Neural cell (in vitro differentiated cells): ENCODE data around the gene TNRC6C. TPM values are rescaled to one million over a fixed set of nuclear protein-coding genes. Genes with fewer than 3 reads are reported as not detected.

Source experiments
- H2AFZ ChIP-seq: fragments of 200-600, 300-800 bp; sonication (generic), shearing (Covaris generic); 2 replicates; pipeline ENCODE4 v1.6.0; 2014; ENCODE audit warnings: low read depth, mild to moderate bottlenecking, antibody characterized with exemption, low read length, moderate library complexity
- H3F3A ChIP-seq: fragments of 200-600 bp; shearing (Covaris generic); 2 replicates; pipeline ENCODE4 v1.6.1; 2016; ENCODE audit warnings: mild to moderate bottlenecking, moderate library complexity, mixed read lengths, antibody characterized with exemption, low read length; ENCODE audit not compliant: insufficient read depth, poor library complexity, severe bottlenecking
- H3K27ac ChIP-seq: fragments of 200-600, 300-800 bp; sonication (generic), shearing (Covaris generic); 2 replicates; pipeline ENCODE4 v1.5.1; 2014; ENCODE audit warnings: mild to moderate bottlenecking, low read length, moderate library complexity
- H3K27me3 ChIP-seq: fragments of 300-800, 200-600 bp; sonication (generic), shearing (Covaris generic); 2 replicates; pipeline ENCODE4 v1.6.0; 2014; ENCODE audit warnings: mild to moderate bottlenecking, low read depth, low read length, moderate library complexity; ENCODE audit not compliant: insufficient read depth
- H3K36me3 ChIP-seq: fragments of 300-800, 200-600 bp; sonication (generic), shearing (Covaris generic); 2 replicates; pipeline ENCODE4 v1.5.1; 2014; ENCODE audit warnings: mild to moderate bottlenecking, antibody characterized with exemption, low read length, moderate library complexity; ENCODE audit not compliant: insufficient read depth
- H3K4me2 ChIP-seq: fragments of 300-800, 200-600 bp; sonication (generic), shearing (Covaris generic); 2 replicates; pipeline ENCODE4 v1.6.0; 2014; ENCODE audit warnings: mild to moderate bottlenecking, low read length
- H3K4me3 ChIP-seq: fragments of 300-800, 200-600 bp; sonication (generic), shearing (Covaris generic); 2 replicates; pipeline ENCODE4 v1.5.1; 2014; ENCODE audit warnings: mild to moderate bottlenecking, low read length, moderate library complexity
- H3K79me2 ChIP-seq: fragments of 200-600 bp; shearing (Covaris generic); replicated peaks from 2 replicates; pipeline ENCODE4 v1.6.0; 2014; ENCODE audit warnings: mild to moderate bottlenecking, low read length, moderate library complexity; ENCODE audit not compliant: insufficient read depth
- H3K9ac ChIP-seq: fragments of 300-800, 200-600 bp; sonication (generic), shearing (Covaris generic); 2 replicates; pipeline ENCODE4 v1.6.1; 2016; ENCODE audit warnings: mild to moderate bottlenecking, low read length, mixed read lengths
- H3K9me2 ChIP-seq: fragments of 200-600 bp; shearing (Covaris generic); 2 replicates; pipeline ENCODE4 v1.6.1; 2016; ENCODE audit warnings: mild to moderate bottlenecking, low read length, mixed read lengths; ENCODE audit not compliant: insufficient read depth
- H3K9me3 ChIP-seq: fragments of 200-600, 300-800 bp; sonication (generic), shearing (Covaris generic); 2 replicates; pipeline ENCODE4 v1.6.1; 2016; ENCODE audit warnings: mild to moderate bottlenecking, mixed run types, low read length, moderate library complexity, mixed read lengths
- H4K20me1 ChIP-seq: fragments of 200-600 bp; shearing (Covaris generic); 2 replicates; pipeline ENCODE4 v1.6.1; 2016; ENCODE audit warnings: mild to moderate bottlenecking, mixed run types; ENCODE audit not compliant: insufficient read depth
- CTCF ChIP-seq: fragments of 450-650 bp; IDR thresholded peaks from 2 replicates; pipeline ENCODE4 v1.5.1; 2014; ENCODE audit warnings: antibody characterized with exemption, mild to moderate bottlenecking, moderate library complexity; ENCODE audit not compliant: poor library complexity, severe bottlenecking
- EP300 ChIP-seq: fragments of 450-650 bp; conservative IDR thresholded peaks from 2 replicates; pipeline ENCODE4 v1.6.1; 2014; ENCODE audit warnings: antibody characterized with exemption, mild to moderate bottlenecking, moderate library complexity; ENCODE audit not compliant: poor library complexity, severe bottlenecking
- EZH2 ChIP-seq: fragments of 200-600, 300-800 bp; shearing (Covaris generic), sonication (generic); IDR thresholded peaks from 2 replicates; pipeline ENCODE4 v1.6.1; 2014; ENCODE audit warnings: antibody characterized with exemption, low read length, borderline replicate concordance, mild to moderate bottlenecking; ENCODE audit not compliant: insufficient read depth, poor library complexity, severe bottlenecking
- MXI1 ChIP-seq: fragments of 450-650 bp; conservative IDR thresholded peaks from 2 replicates; pipeline ENCODE4 v1.6.1; 2014; ENCODE audit warnings: antibody characterized with exemption, mild to moderate bottlenecking; ENCODE audit not compliant: poor library complexity, severe bottlenecking
- POLR2AphosphoS5 ChIP-seq: IDR thresholded peaks from 2 replicates; pipeline ENCODE4 v1.6.1; 2012
- RAD21 ChIP-seq: fragments of 450-650 bp; conservative IDR thresholded peaks from 2 replicates; pipeline ENCODE4 v1.6.1; 2014; ENCODE audit warnings: antibody characterized with exemption, mild to moderate bottlenecking, moderate library complexity
- REST ChIP-seq: IDR thresholded peaks from 2 replicates; pipeline ENCODE4 v1.6.1; 2012; ENCODE audit warnings: borderline replicate concordance
- SMC3 ChIP-seq: fragments of 450-650 bp; conservative IDR thresholded peaks from 2 replicates; pipeline ENCODE4 v1.6.1; 2014; ENCODE audit warnings: antibody characterized with exemption, mild to moderate bottlenecking, moderate library complexity; ENCODE audit not compliant: poor library complexity
- TAF1 ChIP-seq: IDR thresholded peaks from 2 replicates; pipeline ENCODE4 v1.6.1; 2012; ENCODE audit warnings: low read depth
- polyA plus RNA-seq: library from polyadenylated mRNA; depleted of rRNA; stranded (reverse); fragments of >200 nt; gene quantifications from 2 replicates; pipeline ENCODE4 v1.2.3, GENCODE V29; 2014

Gene TNRC6C
- polyA plus RNA-seq, 1 donor from 2014 or later, result 15.4 TPM

GRCh38 chr17:78101112-78101511 is 142.6 kb downstream of the TNRC6C start (continued):
- TF ChIP-seq CTCF, result no peak

GRCh38 chr17:78101542-78101941 is 143.0 kb downstream of the TNRC6C start:
- no peak overlapping the region for H3K27ac ChIP-seq
- no peaks in the 10 kb centered on the region for H3K9me3 ChIP-seq
- peaks cover 25% of the 10 kb centered on the region for H3K36me3 ChIP-seq

More at GRCh38 chr17:78101542-78101941, 143.0 kb downstream of the TNRC6C start:
- H3K79me2 ChIP-seq, result no peaks in the 10 kb centered on the region
- no peaks in the 10 kb centered on the region for H3F3A ChIP-seq
- H3K9me2 ChIP-seq, result no peaks in the 10 kb centered on the region
- no peak overlapping the region for H3K4me3 ChIP-seq
- no peak overlapping the region for H2AFZ ChIP-seq
- H3K27me3 ChIP-seq, result no peaks in the 10 kb centered on the region
- no peak overlapping the region for H3K4me2 ChIP-seq
- H3K9ac ChIP-seq, result no peak overlapping the region
- H4K20me1 ChIP-seq, result no peaks in the 10 kb centered on the region
- TF ChIP-seq MXI1 (no peak), SMC3 (no peak), TAF1 (no peak), EZH2 (no peak), REST (no peak), CTCF (no peak), RAD21 (no peak), EP300 (no peak), POLR2AphosphoS5 (no peak)
